ENCODE data around the gene UBTF.

DNA sequence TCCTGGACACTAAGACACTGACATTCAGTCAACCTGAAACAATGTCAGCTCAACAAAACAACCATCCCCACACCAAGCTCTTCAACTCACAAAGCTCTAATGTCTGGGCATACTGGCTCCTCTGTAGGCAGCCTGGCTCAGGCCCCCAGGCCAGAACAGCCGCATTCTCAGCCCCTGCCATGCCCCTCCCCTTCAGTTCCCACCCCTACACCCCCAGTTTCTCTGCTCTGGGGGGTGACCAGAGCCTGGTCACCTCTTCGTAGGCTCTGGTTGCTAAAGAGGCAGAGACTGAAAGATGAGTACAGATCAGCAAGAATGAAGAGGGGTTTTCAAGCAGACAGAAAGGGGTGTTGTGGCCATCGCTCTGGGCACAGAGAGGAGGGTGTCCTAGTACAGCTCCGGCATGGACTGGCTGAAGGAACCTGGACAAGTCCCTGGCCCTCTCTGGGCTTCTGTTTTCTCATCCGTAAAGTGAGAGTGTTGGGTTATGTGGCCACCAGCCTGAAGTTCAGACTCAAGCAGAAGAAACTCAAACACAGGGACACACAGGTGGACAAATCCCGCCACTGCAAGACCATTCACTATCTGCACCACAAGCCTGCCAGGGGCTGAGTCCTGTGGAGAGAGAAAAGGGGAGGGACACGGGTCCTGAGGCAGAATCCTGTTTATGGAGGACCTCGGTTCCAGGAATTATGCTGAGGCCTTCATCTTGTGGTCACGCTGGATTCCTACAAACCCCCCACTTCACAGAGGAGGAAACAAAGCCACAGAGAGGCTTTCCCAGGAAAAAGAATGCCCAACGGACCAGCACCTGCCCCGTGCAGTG is 49.4 kb upstream of the UBTF start:
- TF ChIP-seq, protein P1, sequence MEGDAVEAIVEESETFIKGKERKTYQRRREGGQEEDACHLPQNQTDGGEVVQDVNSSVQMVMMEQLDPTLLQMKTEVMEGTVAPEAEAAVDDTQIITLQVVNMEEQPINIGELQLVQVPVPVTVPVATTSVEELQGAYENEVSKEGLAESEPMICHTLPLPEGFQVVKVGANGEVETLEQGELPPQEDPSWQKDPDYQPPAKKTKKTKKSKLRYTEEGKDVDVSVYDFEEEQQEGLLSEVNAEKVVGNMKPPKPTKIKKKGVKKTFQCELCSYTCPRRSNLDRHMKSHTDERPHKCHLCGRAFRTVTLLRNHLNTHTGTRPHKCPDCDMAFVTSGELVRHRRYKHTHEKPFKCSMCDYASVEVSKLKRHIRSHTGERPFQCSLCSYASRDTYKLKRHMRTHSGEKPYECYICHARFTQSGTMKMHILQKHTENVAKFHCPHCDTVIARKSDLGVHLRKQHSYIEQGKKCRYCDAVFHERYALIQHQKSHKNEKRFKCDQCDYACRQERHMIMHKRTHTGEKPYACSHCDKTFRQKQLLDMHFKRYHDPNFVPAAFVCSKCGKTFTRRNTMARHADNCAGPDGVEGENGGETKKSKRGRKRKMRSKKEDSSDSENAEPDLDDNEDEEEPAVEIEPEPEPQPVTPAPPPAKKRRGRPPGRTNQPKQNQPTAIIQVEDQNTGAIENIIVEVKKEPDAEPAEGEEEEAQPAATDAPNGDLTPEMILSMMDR (IDR thresholded peaks at IDR 0.05): no peak
- no peak for TF ChIP-seq POLR2A (IDR thresholded peaks at IDR 0.05)
